RWPE1 (cell line): ENCODE measurements around the gene SUPT7L.

Source experiments
- CTCF ChIA-PET: fragments of 350-600 bp; sonication (Branson Sonifier 250); formaldehyde crosslinking; extraction: SDS; loops from one replicate; lab custom pipeline; 2021; lab: Yijun Ruan, JAX
- POLR2A ChIA-PET: fragments of 400-600 bp; formaldehyde crosslinking; extraction: SDS; loops from one replicate; lab custom pipeline; 2020; ENCODE audit warnings: antibody characterized with exemption; ENCODE audit not compliant: low non-redundant PET; lab: Yijun Ruan, JAX
- DNase-seq: peaks from one replicate; pipeline ENCODE4 v3.0.0; 2012; ENCODE audit warnings: low spot score
- H3K27ac ChIP-seq: fragments of 450-650 bp; 2 replicates; pipeline ENCODE4 v1.5.1; 2017
- CTCF ChIP-seq: fragments of 450-650 bp; conservative IDR thresholded peaks from 2 replicates; pipeline ENCODE4 v1.5.1; 2017; ENCODE audit warnings: low read depth, mild to moderate bottlenecking

SUPT7L gene

GRCh38 chr2:27624943-27625342 is 38.5 kb downstream of the SUPT7L start:
- CTCF ChIA-PET = no interaction called here
- no peak for DNase-seq
- H3K27ac ChIP-seq = no peak overlapping the region
- POLR2A ChIA-PET = no interaction called here
- TF ChIP-seq CTCF = no peak

DNA sequence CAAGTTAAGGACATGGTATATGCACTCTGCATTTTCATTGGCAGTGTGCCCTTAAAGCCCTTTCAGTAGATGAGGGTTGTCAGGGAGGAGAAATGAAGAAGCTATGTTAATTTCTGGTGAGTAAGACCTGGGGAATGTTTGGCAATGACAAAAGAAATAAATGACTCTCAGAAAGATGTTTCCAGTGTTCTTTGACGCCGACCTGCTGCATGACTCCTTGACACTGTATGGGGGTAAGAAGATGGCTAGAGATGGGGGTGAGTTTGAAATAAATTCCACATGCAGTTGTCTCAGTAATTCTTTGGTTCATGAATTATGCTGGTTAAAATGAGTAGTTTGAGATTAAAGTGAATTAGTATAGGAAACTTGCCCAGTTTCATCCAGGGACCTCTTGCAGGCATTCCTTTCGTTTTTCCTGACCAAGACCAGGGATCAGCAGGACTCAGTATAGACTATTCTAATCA is 40.5 kb downstream of the SUPT7L start:
- TF ChIP-seq CTCF = no peak
- CTCF ChIA-PET = interaction anchor here (0.7 kb wide), 1 partner anchor 26 kb away, joined by 4 read pairs; no protein-coding TSS in a partner anchor
- POLR2A ChIA-PET = no interaction called here
- no peak overlapping the region for H3K27ac ChIP-seq
- DNase-seq = peak; percentile 36

DNA sequence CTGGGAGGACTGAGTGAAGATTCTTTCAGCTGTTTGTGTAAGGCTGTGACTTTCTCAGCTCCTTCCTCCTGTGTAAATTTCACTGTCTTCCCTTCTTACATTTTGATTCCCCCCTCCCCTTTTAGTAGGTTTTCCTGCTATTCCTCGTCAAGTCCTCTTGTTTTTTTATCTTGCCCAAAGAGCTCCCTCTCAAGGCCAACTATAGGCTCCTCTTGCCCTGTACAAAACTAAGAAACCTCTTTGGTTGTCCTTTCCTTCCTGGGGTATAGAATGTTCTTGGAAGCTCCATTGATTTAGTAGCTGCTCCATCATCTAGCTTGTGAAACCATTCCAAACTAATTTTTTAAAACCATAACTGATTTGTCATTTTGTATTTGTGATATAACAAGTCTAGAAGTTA is 41.9 kb downstream of the SUPT7L start:
- POLR2A ChIA-PET = no interaction called here
- TF ChIP-seq CTCF = no peak
- DNase-seq = no peak
- CTCF ChIA-PET = interaction anchor here (0.6 to 1.0 kb wide), 2 partner anchors 11 to 945 kb away, joined by 3 read pairs; no protein-coding TSS in a partner anchor
- no peak overlapping the region for H3K27ac ChIP-seq

GRCh38 chr2:27615316-27615715 is 48.1 kb downstream of the SUPT7L start:
- no peak overlapping the region for H3K27ac ChIP-seq
- no peak for DNase-seq
- CTCF ChIA-PET = no interaction called here
- no peak for TF ChIP-seq CTCF
- POLR2A ChIA-PET = no interaction called here

DNA sequence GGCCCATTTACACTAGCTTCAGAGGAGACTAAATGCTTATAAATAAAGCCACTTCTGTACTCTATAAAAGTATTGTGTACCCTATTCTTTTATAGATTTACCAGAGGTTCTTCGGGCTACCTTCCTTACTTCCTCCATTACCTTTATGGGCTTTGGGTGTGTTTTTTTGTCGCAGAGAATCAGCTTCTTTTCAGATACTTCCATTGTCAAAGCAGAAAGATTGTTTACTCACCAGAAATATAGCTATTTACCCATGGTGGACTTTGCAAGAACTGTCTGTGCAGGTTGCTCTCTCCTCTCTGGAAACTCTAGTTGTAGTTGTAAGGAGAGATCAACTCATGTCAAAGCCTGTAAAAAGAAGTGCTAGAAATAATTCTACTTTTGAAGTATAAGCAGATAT is 49.4 kb downstream of the SUPT7L start:
- POLR2A ChIA-PET = no interaction called here
- DNase-seq = no peak
- CTCF ChIA-PET = no interaction called here
- no peak overlapping the region for H3K27ac ChIP-seq
- TF ChIP-seq CTCF = no peak

- no peak for DNase-seq
- ChIA-PET CTCF (no interaction called here), POLR2A (no interaction called here)
- TF ChIP-seq CTCF = no peak
- no peak overlapping the region for H3K27ac ChIP-seq
Observed at GRCh38 chr2:27606611-27607010, 56.8 kb downstream of the SUPT7L start.
